GM19043 (cell line): ENCODE results near the gene MLLT11.
"Not testable (repeated sequence)": the region's sequence is repeated elsewhere in the genome, so short reads cannot be mapped to it uniquely, and the experiment has no call there.

Experiments
- ATAC-seq: cut with Tn5 transposase; IDR thresholded peaks from one replicate; pipeline ENCODE4 v1.9.1; 2021; ENCODE audit warnings: low read depth; ENCODE audit not compliant: unreplicated experiment

The MLLT11 gene

DNA sequence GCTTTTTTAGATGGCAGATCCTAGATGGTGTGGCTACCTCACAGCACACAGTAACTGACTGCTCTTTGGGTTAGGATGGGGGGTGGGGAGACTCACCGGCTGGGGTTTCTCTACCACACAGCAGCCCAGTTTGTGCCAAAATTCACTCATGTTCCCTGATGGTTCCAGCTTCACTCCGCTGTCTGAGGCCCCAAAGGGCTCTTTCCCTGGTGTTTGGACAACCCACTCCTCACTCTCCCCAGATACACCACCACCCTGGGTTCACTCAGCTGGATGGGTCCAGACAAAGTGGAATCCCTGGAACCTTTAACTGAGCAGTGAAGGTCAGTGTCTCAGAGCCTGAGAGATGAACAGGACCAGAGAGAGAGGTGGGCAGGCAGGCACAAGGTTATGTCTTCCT is 4.6 kb upstream of the MLLT11 start:
- no peak for ATAC-seq

DNA sequence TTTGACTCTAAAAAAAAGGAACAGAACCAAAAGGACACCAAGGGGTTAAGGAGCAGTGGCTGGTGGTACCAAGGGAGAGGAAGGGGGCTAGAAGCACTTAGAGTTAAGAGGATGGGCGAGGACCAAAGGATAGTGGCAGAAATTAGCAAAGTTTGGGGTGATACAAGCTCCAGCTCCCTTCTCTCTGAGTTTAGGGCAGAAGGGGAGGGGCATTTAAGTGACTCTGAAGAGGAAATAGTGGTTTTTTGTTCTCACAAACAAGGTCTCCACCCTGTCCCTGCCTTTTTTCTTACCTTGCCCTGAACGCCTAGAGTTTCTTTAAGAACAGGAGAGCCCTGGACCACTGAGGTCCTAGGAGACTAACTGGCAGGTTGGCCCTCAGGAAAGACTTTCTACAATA is 4.0 kb upstream of the MLLT11 start:
- no peak for ATAC-seq

DNA sequence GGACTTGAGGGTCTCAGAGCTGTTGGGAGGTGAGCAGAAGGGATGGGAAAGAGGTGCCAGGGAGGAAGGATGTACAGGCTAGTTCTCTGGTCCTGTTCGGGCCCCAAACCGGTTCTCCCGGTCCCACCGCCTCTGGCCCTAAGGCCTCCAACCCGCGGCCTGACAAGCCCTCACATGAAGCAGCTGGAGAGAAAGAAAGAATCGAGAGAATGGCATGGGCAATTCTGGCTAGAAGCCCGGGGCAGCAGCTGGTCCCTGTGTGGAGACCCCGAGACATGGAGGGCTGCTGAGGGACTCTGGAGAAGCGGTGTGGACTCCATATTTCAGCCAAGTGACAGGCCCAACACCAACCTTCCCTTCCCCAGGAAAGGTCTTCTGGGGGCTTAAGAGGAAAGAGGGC is 1.5 kb upstream of the MLLT11 start:
- ATAC-seq: no peak

DNA sequence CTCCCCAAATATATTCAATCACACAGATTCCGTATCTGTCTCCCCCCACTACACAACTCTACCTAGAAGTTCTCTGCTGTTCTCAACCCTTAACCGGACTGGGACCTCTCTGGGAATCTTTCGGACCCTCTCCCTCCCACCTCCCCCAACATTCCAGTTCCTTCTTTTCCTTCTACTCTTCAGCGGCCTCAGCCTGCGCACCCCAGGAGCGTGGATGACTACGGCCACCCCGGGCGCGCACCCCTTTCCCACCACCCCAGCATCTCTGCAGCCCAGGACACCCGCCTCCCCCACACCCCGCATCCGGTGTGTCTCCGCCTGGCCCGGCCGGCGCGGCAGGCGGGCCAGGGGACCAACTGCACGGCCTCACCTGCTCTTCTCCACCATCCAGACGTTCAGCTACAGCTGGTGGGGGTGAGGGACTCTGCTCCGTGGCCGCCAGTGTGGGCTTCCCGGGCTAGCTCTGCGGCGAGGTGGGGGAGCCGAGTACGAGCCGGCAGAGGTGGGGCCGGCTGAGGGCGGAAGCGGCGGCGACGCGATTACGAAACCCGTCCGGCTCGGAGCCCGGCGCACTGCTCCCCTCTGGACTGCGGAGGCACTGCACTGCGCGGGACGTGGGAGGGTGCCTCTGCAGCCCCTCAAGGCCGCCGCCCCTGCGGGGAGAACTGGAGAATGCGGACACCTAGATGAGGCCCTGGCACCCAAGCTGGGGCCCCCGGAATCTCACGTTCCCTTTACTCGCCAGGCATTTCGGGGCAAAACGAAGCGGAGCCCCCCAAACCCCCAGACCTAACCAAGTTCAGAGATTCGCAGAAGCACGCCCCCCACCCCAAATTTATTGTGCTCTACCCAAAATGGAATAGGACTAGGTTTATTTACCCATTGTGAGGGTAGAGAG is 839 bp upstream of the MLLT11 start, which contains the start of gene CDC42SE1:
Gene CDC42SE1, minus strand, starts transcription at position 514 of the 898 bp plus-strand sequence. CDS start 3,892 bp downstream, outside the sequence.
- ATAC-seq: peak; percentile 83

DNA sequence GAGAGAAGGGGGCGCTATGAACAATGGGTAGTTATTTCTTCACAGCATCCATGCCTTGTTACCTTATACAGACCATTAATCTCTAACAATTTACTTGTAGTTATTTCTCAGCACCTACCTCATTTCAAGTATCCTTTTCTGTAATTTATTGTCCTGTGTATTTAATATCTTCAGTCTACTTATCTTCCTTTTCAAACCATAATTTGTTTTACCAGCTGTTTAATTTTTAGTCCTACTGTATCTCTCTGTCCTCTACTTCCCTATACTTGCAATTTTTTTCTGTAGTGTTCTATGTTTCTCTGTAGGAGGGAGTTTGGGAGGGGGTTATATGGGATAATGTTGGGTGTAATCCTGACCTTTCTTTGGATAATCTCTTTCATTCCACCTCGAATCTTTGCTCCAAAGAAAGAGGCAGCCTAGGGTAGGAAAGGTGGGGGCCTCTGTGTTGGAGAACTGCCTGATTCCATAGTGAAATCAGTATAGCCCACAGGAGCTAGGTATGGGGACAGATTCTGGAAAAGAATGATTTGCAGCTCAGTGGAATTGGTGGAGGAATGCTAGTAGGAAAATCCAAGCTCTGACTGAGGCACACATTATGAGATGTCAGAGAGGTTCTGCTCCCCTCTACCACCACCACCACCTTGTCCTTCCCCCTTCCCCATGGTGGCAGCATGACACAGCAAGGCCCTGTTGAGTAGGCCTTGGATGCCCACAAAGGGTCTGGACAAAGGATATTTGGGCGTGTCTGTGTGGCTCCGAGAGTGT is 642 bp downstream of the MLLT11 start:
- no peak for ATAC-seq

DNA sequence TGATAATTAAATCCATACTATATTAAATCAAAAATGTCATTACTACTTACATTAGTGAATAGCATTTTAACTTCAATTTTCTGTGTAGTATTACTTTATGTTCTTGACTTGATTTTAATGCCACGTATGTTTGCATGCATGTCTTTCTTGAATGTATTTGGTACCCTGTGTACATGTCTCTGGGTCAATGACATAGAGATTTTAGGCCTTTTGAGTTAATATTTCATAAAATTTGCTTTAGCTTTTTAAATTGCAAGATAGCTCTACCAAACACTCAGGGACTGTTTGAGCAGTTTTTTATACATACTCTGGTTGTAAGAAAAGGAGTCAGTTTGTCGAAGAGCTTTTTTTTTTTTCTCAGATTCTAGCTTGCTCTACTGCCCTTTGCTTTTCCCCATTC is 1.5 kb downstream of the MLLT11 start:
- no peak for ATAC-seq

DNA sequence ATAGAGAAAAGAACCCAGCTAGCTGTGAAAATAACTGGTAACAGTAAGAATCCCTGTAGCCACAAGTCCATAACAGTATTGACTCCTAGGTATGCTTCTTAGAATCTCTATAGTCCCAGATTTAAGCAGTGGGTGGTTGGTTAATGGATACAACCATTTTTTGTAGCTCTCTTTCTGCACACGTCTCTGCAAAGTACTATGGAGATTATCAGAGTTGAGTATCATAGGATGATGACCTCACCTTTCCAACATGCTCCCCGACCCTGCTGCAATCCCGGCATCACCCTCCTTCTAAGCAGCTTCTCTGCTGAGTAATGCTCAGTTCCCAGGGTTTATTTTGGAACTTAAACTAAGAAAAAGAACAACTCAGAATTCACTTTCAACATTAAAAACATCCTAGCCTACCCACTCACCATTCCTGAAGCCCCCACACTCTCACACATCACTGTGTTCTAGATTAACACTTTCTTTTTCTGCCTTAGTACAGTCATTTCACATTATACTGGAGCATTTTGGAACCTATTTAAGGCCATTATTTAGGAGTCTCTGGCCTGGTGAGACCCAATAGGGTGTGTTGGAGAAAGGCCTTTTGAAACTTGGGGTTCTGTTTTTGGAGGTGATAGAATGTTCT is 2.7 kb downstream of the MLLT11 start:
- no peak for ATAC-seq

DNA sequence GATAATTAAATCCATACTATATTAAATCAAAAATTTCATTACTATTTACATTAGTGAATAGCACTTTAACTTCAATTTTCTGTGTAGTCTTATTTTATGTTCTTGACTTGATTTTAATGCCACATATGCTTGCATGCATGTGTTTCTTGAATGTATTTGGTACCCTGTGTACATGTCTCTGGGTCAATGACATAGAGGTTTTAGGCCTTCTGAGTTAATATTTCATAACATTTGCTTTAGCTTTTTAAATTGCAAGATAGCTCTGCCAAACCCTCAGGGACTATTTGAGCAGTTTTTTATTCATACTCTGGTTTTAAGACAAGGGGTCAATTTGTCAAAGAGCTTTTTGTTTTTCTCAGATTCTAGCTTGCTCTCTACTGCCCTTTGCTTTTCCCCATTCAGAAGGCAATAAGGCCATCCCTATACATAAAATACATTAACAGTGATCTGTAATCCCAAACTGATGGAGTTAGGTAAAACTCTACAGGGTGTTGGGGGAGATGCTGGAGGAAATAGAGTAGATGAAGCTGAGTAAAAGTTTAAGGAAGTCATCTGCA is 5.0 kb downstream of the MLLT11 start:
- no peak for ATAC-seq

DNA sequence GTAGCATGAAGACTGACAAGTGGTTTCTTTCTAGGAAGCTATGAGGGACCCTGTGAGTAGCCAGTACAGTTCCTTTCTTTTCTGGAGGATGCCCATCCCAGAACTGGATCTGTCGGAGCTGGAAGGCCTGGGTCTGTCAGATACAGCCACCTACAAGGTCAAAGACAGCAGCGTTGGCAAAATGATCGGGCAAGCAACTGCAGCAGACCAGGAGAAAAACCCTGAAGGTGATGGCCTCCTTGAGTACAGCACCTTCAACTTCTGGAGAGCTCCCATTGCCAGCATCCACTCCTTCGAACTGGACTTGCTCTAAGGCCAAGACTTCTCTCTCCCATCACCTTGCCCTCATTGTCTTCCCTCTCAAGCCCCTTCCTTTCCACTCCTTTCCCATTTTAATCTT is 7.0 kb downstream of the MLLT11 start:
- ATAC-seq: no peak

DNA sequence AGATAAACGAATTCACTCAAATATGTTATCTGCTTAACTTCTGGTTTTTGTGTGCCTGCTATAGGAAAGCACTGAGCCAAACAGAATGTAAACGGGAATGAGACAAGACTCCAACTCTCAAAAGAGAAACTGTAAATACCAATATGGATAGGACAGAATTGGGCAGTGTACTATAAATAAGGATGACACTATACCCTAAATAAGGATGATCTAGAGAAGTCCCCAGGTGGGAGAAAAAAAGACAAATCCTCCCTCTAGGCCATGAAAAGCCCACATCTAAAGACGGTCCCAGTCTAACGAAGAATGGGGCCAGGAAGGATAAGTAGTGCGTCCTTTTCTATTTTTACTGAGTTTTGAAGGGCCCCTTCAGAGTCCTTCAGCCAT is 8.9 kb downstream of the MLLT11 start:
- no peak for ATAC-seq

DNA sequence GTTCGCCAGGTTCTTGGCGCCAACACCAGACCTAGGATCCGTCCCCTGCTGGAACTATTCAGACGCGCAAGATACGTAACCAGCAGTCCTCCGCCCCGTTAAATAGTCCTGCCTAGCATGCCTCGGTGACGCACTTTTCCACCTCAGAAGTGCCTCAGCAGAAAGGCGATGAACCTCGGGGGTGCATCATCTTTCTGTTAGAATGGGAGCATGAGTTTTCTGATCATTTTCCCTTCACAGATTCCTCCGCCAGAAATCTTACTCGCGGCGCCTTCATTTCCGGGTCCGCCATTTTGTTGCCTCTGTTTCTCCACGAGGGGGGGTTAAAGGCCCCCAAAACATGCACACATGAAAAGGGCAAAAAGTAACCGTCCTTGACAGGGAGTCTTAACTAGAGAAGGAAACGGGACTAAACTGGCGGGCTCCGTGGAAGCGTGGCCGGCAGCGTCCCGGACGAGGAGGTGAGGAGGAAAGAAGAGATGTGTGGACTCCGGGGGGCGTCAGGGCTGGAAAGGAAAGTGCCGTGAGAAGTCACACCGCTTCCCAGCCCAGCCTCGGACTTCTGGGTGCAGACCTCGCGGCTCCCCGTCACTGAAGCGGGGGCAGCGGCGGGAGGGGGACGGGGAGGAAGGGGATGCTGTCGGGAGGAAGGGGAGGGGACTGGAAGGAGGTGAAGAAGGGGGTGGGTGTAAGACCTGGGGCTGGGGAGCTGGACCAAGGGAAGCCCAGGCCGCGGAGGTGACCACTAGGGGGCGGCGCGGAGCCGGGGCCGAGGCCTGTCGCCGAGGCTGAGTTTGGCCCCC is 10.5 kb downstream of the MLLT11 start, which contains the start of gene GABPB2:
Gene GABPB2, plus strand, starts transcription at position 288 of the 803 bp plus-strand sequence. CDS start 17,429 bp downstream, outside the sequence.
- ATAC-seq: peak; percentile 79

DNA sequence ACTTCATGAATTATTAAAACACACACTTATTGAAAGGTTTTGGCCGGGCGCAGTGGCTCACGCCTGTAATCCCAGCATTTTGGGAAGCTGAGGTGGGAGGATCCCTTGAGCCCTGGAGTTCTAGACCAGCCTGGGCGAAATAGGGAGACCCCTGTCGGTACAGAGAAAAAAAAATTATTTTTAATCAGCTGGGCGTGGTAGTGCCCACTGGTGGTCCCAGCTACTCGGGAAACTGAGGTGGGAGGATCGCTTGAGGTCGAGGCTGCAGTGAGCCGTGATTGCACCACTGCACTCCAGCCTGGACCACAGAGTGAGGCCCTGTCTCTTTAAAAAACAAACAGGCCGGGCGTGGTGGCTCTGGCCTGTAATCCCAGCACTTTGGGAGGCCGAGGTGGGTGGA is 12.0 kb downstream of the MLLT11 start:
- ATAC-seq: no peak

DNA sequence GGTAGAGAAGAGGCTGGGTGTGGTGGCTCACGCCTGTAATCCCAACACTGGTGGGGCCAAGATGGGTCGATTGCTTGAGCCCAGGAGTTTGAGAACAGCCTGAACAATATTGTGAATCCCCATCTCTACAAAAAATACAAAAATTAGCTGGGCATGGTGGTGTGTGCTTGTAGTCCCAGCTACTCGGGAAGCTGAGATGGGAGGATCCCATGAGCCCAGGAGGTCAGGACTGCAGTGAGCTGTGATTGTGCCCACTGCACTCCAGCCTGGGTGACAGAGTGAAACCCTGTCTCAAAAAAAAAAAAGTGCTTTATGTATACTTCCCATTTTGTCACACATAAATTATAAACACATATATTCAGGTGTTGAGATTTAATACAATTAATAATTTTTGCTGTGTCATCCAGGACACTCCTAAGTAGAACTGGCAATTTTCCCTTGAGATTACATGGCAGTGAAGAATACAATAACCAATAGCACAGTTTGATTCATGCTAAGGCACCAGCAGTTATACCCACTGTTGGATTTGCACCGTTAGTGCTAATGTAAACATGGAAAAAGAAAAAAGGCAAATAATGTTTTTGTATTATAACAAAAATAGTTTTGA is 25.9 kb downstream of the MLLT11 start:
- ATAC-seq: no peak

DNA sequence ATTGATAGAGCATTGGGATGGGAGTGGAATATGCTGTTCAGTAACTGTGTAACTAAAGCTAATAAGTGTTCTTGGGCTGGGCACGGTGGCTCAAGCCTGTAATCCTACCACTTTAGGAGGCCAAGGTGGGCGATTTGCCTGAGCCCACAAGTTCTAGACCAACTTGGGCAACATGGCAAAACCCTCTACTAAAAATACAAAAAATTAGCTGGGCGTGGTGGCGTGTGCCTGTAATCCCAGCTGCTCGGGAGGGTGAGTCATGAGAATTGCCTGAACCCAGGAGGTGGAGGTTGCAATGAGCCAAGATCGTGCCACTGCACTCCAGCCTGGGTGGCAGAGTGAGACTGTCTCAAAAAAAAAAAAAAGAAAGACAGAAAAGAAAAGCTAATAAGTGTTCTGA is 37.2 kb downstream of the MLLT11 start:
- ATAC-seq: not testable (repeated sequence)

DNA sequence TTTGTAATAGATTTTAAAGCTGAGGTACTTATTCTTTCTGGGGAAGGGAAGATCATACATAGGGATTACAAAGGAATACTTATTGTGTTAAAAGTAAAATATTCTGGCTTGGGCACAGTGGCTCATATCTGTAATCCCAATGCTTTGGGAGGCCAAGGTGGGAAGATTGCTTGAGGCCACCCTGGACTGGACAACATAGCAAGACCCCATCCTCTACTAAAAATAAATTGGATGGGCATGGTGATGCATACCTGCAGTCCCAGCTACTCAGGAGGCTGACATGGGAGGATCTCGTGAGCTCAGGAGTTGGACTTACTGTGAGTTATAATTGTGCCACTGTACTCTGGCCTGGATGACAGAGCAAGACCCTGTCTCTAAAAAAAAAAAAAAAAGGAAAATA is 37.9 kb downstream of the MLLT11 start:
- no peak for ATAC-seq

DNA sequence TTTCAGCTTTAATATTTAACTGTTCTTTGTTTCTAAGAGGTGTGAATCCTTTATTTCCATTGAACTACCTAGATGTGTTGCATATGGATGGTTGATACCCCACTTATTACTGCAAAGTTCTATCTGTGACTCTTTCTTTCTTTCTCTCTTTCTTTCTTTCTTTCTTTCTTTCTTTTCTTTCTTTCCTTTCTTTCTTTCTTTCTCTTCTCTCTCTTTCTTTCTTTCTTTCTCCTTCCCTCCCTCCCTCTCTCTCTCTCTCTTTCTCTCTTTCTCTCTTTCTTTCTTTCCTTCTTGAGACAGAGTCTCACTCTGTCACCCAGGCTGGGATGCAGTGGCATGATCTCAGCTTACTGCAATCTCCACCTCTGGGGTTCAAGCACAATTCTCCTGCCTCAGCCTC is 44.4 kb downstream of the MLLT11 start:
- ATAC-seq: no peak

DNA sequence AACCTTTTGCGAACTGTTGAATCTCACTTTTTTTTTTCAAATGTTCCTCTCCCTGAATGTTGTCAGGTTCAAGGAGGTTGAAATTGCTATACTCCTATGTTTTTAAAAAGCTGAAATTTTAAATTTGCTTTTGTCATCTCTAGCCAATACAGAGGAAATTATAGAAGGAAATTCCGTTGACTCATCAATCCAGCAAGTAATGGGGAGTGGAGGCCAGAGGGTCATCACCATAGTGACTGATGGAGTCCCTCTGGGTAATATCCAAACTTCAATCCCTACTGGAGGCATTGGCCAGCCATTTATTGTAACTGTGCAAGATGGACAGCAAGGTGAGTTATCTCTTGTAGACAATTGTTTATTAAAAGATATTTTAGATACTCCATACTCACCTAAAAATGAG is 46.7 kb downstream of the MLLT11 start:
- ATAC-seq: no peak

DNA sequence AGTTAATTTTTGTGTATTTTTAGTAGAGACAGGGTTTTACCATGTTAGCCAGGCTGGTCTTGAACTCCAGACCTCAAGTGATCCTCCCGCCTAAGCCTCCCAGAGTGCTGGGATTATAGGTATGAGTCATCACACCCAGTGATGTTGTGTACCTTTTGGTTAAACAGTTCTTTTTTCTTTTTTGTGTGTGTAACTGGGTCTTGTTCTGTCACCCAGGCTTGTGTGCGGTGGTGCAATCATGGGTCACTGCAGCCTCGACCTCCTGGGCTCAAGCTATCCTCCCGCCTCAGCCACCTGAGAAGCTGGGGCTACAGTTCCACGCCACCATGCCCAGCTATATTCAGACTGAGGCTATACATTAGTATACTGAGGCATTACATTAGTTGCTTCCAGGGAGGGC is 48.1 kb downstream of the MLLT11 start:
- no peak for ATAC-seq

DNA sequence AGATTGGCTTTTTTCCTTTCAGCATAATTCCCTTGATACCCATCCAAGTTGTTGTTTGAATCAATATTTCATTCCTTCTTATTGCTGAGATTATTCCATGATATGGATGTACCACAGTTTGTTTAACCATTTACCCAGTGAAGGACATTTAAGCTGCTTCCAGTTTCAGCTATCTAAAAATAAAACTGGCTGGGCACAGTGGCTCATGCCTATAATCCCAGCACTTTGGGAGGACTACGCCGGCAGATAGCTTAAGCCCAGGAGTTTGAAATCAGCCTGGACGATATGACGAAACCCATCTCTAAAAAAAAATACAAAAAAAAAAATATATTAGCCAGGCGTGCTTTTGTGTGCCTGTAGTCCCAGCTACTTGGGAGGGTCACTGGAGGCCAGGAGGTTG is 53.7 kb downstream of the MLLT11 start:
- no peak for ATAC-seq
